Vagina (tissue), 2 donors: ENCODE results near the gene RAB3GAP2.

ENCODE experiments used
- POLR2A ChIP-seq, 2 donors: fragments of 450-650 bp; IDR thresholded peaks; one replicate each; pipeline ENCODE4 v1.6.1; 2017; ENCODE audit warnings: antibody characterized with exemption in 2 of 2, mild to moderate bottlenecking in 2 of 2, moderate library complexity in 2 of 2
- TF ChIP-seq, protein P1 (sequence below), 3 experiments: fragments of 450-650 bp in 2 of 3; fragments of 200-600 bp in 1 of 3; sonication (generic) in 1 of 3; IDR thresholded peaks; one replicate each; pipeline ENCODE4 v1.5.1; 2017 to 2019; ENCODE audit warnings: antibody characterized with exemption in 3 of 3, mild to moderate bottlenecking in 2 of 3, moderate library complexity in 2 of 3

DNA sequence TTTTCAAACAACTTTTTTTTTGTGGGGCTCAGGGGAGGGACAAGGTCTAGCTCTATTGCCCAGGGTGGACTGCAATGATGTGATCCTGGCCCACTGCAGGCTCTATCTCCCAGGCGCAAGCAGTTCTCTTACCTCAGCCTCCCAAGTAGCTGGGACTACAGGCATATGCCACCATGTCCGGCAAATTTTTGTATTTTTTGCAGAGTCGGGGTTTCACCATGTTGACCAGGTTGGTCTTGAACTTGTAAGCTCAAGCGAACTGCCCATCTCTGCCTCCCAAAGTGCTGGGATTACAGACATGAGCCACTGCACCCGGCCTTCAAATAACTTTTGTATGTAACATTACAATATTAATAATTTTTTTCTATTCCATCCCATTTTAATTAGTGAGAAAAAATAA is 33.0 kb downstream of the RAB3GAP2 start:
- TF ChIP-seq, protein P1, sequence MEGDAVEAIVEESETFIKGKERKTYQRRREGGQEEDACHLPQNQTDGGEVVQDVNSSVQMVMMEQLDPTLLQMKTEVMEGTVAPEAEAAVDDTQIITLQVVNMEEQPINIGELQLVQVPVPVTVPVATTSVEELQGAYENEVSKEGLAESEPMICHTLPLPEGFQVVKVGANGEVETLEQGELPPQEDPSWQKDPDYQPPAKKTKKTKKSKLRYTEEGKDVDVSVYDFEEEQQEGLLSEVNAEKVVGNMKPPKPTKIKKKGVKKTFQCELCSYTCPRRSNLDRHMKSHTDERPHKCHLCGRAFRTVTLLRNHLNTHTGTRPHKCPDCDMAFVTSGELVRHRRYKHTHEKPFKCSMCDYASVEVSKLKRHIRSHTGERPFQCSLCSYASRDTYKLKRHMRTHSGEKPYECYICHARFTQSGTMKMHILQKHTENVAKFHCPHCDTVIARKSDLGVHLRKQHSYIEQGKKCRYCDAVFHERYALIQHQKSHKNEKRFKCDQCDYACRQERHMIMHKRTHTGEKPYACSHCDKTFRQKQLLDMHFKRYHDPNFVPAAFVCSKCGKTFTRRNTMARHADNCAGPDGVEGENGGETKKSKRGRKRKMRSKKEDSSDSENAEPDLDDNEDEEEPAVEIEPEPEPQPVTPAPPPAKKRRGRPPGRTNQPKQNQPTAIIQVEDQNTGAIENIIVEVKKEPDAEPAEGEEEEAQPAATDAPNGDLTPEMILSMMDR (IDR thresholded peaks at IDR 0.05), result no peak
- TF ChIP-seq POLR2A (IDR thresholded peaks at IDR 0.05), result no peak
